GM21717 (cell line): ENCODE data around the gene TPM3.
"Not testable (repeated sequence)": the region's sequence is repeated elsewhere in the genome, so short reads cannot be mapped to it uniquely, and the experiment has no call there.

ENCODE experiments used
- ATAC-seq: cut with Tn5 transposase; IDR thresholded peaks from one replicate; pipeline ENCODE4 v1.9.1; 2021; ENCODE audit warnings: mild to moderate bottlenecking, moderate library complexity; ENCODE audit not compliant: unreplicated experiment

TPM3 gene

GRCh38 chr1:154206196-154206595 is 14.3 kb upstream of the TPM3 start, which contains the start of gene CFAP141:
Gene CFAP141, minus strand, starts transcription at chr1:154206333. Its CDS starts 26 bp downstream, at chr1:154206307.
- no peak for ATAC-seq

GRCh38 chr1:154205778-154206177 is 13.9 kb upstream of the TPM3 start:
- not testable (repeated sequence) for ATAC-seq

- ATAC-seq = no peak
Measured at GRCh38 chr1:154199563-154199879, 7.6 kb upstream of the TPM3 start.

GRCh38 chr1:154198756-154199562 is 7.1 kb upstream of the TPM3 start:
- no peak for ATAC-seq

- ATAC-seq = no peak
Measured at GRCh38 chr1:154193821-154194220, 1.9 kb upstream of the TPM3 start.

- ATAC-seq = no peak
Measured at GRCh38 chr1:154192476-154192875, 576 bp upstream of the TPM3 start.

GRCh38 chr1:154190550-154190949 is 1.4 kb downstream of the TPM3 start:
- ATAC-seq = no peak

GRCh38 chr1:154186852-154187501 is 4.9 kb downstream of the TPM3 start:
- no peak for ATAC-seq

GRCh38 chr1:154186177-154186576 is 5.7 kb downstream of the TPM3 start:
- no peak for ATAC-seq

GRCh38 chr1:154183046-154183915 is 8.6 kb downstream of the TPM3 start:
- ATAC-seq = peak; percentile 65

- peak; percentile 52 for ATAC-seq
Measured at GRCh38 chr1:154182344-154183045, 9.4 kb downstream of the TPM3 start.

GRCh38 chr1:154181944-154182343 is 10.0 kb downstream of the TPM3 start:
- no peak for ATAC-seq

GRCh38 chr1:154179946-154180687 is 11.8 kb downstream of the TPM3 start:
- ATAC-seq = no peak

- ATAC-seq = no peak
Measured at GRCh38 chr1:154178911-154179811, 12.7 kb downstream of the TPM3 start.

GRCh38 chr1:154178013-154178412 is 13.9 kb downstream of the TPM3 start:
- ATAC-seq = no peak

GRCh38 chr1:154176337-154176736 is 15.6 kb downstream of the TPM3 start:
- no peak for ATAC-seq

GRCh38 chr1:154174654-154175053 is 17.2 kb downstream of the TPM3 start:
- ATAC-seq = no peak

- ATAC-seq = no peak
Measured at GRCh38 chr1:154171880-154172279, 20.0 kb downstream of the TPM3 start.

GRCh38 chr1:154171223-154171583 is 20.7 kb downstream of the TPM3 start:
- no peak for ATAC-seq
